HL-60 (cell line): Measurements from ENCODE around the gene LINC00632.

ENCODE experiments used
- DNase-seq, 2 experiments: peaks; one replicate each; pipeline ENCODE4 v3.0.0-alpha.2; 2010 to 2020; ENCODE audit warnings: low read depth in 1 of 2, low spot score in 1 of 2
- H3K27ac ChIP-seq: fragments of 250-450 bp; sonication (Bioruptor Pico); replicated peaks from 2 replicates; pipeline ENCODE4 v1.5.1; 2020; ENCODE audit warnings: mild to moderate bottlenecking, moderate library complexity
- H3K27me3 ChIP-seq: fragments of 250-450 bp; sonication (Bioruptor Pico); 2 replicates; pipeline ENCODE4 v1.5.1; 2021; ENCODE audit warnings: mild to moderate bottlenecking, moderate library complexity; ENCODE audit not compliant: insufficient read depth, poor library complexity, severe bottlenecking
- H3K4me3 ChIP-seq: replicated peaks from 2 replicates; pipeline ENCODE4 v1.5.1; 2011; ENCODE audit warnings: mild to moderate bottlenecking, control low read depth, low read length; ENCODE audit not compliant: insufficient read depth
- GABPA ChIP-seq: IDR thresholded peaks from 2 replicates; pipeline ENCODE4 v1.6.1; 2012; ENCODE audit warnings: low read depth
- POLR2AphosphoS5 ChIP-seq: IDR thresholded peaks from 2 replicates; pipeline ENCODE4 v1.6.1; 2012; ENCODE audit warnings: low read depth
- SPI1 ChIP-seq: IDR thresholded peaks from 2 replicates; pipeline ENCODE4 v1.6.1; 2012; ENCODE audit warnings: low read depth, mild to moderate bottlenecking, borderline replicate concordance
- long read RNA-seq: library from polyadenylated mRNA; unstranded; transcript quantifications from one replicate; pipeline ENCODE4 v2.0.0, GENCODE V29; 2020
- TF ChIP-seq, protein P1 (sequence below): IDR thresholded peaks from one replicate; pipeline ENCODE4 v1.5.1; 2011; ENCODE audit warnings: low read length, control low read depth, inconsistent platforms; ENCODE audit not compliant: insufficient read depth
- TF ChIP-seq, protein P2 (sequence below): IDR thresholded peaks from 2 replicates; pipeline ENCODE4 v1.6.1; 2012; ENCODE audit warnings: low read depth; ENCODE audit not compliant: insufficient replicate concordance

LINC00632 gene
- long read RNA-seq: 0 reads

DNA sequence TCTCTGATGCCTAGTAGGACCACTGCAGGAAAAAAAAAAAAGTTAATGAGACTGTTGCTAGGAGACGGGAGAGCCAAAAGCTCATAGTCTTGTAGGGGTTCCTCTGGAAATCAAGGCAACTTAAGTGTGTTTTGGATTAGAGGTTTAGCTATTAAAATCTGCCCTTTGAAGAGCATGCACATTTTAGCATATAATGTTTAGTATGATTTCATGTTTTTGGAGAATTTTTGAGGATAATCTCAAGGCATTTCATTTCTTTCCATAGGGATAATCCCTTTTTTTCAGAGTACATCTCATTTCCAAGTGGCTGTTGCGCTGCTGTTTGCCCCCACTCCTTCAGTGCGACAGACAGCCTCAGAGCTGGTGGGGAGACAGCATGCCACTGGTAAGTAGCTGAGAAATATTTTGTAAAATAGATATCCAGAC lies at the start of gene LINC00632:
Gene LINC00632, plus strand, starts transcription at position 339 of the 426 bp plus-strand sequence.
- TF ChIP-seq GABPA (no peak), SPI1 (no peak), POLR2AphosphoS5 (no peak)
- TF ChIP-seq, protein P1, sequence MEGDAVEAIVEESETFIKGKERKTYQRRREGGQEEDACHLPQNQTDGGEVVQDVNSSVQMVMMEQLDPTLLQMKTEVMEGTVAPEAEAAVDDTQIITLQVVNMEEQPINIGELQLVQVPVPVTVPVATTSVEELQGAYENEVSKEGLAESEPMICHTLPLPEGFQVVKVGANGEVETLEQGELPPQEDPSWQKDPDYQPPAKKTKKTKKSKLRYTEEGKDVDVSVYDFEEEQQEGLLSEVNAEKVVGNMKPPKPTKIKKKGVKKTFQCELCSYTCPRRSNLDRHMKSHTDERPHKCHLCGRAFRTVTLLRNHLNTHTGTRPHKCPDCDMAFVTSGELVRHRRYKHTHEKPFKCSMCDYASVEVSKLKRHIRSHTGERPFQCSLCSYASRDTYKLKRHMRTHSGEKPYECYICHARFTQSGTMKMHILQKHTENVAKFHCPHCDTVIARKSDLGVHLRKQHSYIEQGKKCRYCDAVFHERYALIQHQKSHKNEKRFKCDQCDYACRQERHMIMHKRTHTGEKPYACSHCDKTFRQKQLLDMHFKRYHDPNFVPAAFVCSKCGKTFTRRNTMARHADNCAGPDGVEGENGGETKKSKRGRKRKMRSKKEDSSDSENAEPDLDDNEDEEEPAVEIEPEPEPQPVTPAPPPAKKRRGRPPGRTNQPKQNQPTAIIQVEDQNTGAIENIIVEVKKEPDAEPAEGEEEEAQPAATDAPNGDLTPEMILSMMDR: no peak
- TF ChIP-seq, protein P2, sequence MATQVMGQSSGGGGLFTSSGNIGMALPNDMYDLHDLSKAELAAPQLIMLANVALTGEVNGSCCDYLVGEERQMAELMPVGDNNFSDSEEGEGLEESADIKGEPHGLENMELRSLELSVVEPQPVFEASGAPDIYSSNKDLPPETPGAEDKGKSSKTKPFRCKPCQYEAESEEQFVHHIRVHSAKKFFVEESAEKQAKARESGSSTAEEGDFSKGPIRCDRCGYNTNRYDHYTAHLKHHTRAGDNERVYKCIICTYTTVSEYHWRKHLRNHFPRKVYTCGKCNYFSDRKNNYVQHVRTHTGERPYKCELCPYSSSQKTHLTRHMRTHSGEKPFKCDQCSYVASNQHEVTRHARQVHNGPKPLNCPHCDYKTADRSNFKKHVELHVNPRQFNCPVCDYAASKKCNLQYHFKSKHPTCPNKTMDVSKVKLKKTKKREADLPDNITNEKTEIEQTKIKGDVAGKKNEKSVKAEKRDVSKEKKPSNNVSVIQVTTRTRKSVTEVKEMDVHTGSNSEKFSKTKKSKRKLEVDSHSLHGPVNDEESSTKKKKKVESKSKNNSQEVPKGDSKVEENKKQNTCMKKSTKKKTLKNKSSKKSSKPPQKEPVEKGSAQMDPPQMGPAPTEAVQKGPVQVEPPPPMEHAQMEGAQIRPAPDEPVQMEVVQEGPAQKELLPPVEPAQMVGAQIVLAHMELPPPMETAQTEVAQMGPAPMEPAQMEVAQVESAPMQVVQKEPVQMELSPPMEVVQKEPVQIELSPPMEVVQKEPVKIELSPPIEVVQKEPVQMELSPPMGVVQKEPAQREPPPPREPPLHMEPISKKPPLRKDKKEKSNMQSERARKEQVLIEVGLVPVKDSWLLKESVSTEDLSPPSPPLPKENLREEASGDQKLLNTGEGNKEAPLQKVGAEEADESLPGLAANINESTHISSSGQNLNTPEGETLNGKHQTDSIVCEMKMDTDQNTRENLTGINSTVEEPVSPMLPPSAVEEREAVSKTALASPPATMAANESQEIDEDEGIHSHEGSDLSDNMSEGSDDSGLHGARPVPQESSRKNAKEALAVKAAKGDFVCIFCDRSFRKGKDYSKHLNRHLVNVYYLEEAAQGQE: no peak
- Histone ChIP-seq H3K4me3 (no peak within 1 kb of the TSS), H3K27me3 (no peaks in the 10 kb centered on the region), H3K27ac (no peak within 1 kb of the TSS)
- DNase-seq: no peak

DNA sequence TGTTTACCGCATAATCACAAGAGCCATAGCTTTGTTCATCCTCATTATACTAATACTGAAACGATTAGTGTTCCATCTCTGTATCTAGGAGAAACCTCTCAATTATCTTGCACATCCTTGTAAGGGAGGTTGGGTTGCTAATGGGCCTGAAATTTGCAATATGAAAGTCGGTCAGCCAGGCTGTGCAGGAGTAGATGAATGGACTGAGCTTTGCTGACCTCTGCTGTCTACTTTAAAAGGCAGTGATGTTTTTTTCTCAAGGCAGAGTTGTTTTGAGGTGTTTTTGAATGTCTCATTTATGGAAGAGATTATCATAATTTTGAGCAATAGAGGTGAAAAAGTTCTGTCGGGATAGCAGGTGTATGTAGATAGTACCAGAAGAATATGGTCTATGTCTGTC lies 47.9 kb upstream of the LINC00632 start:
- Histone ChIP-seq H3K27me3 (no peaks in the 10 kb centered on the region), H3K27ac (no peak overlapping the region), H3K4me3 (no peak overlapping the region)
- DNase-seq: no peak
- TF ChIP-seq POLR2AphosphoS5: no peak
- no peak for TF ChIP-seq SPI1
- no peak for TF ChIP-seq GABPA
- TF ChIP-seq, protein P1: no peak
- TF ChIP-seq, protein P2: no peak

DNA sequence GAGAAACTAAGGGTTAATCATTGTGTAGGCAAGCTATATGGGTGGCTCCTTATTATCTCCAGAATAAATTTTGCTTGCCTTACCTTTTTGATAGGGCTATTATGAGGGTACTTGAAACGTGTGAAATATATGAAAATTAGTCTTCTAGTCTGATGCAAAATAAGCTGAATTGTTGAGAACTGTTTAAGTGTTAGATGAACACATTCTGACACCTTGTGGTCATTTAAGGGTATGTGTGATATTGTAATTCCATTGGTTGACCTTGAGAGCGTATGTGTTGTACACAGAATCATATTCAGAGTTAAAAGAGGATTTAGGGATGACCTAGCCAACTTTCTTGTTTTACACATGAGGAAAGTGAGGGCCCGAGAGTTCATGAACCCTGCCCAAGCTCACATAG lies 44.6 kb upstream of the LINC00632 start:
- H3K27me3 ChIP-seq: no peaks in the 10 kb centered on the region
- no peak overlapping the region for H3K4me3 ChIP-seq
- peak in 1 of 2 experiments; percentile 1 for DNase-seq
- no peak overlapping the region for H3K27ac ChIP-seq
- TF ChIP-seq SPI1 (no peak), GABPA (no peak)
- TF ChIP-seq, protein P1: no peak
